Muscle of back (tissue), 11 donors: ENCODE results near the gene AFTPH. TPM values are rescaled to one million over a fixed set of nuclear protein-coding genes. Genes with fewer than 3 reads are reported as not detected.
"Not testable (repeated sequence)": the region's sequence is repeated elsewhere in the genome, so short reads cannot be mapped to it uniquely, and the experiment has no call there.

Experiments used
- DNase-seq, 3 donors: peaks; one replicate each; pipeline versions ENCODE4 v3.0.0 to v3.0.0-alpha.2; 2013
- polyA plus RNA-seq, 10 donors: library from polyadenylated mRNA; unstranded; fragments of 120-200 nt; gene quantifications; one replicate each; pipeline ENCODE4 v1.2.1, GENCODE V29; 2013; ENCODE audit not compliant: insufficient read length in 10 of 10

AFTPH gene
- polyA plus RNA-seq, 10 donors: 15.3 to 25.4 (median 20.8) TPM

- no peak for DNase-seq
These were observed 30.3 kb upstream of the AFTPH start for GRCh38 chr2:64493788-64494187.

- no peak for DNase-seq
These were observed 25.7 kb upstream of the AFTPH start for GRCh38 chr2:64498438-64498837.

DNA sequence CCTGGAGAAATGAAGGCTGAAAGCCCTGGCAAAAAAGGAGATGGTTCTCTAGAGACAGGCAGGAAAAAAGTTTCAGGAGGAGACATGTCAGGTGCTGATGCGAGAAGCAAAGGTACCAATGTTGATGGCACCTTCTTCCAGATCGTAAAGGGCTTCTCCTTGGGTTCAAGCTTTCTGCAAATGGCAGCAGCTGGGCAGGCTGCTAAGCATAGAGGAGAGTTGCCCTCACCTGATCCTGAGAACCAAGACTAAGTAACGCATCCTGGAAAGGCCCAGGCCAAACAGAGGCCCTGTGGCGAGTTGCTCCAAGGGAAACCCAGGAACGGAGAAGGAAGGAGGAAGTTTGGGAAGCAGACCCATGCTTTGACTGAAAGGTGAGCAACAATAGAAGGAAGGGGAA is 23.6 kb upstream of the AFTPH start:
- DNase-seq: no peak

DNA sequence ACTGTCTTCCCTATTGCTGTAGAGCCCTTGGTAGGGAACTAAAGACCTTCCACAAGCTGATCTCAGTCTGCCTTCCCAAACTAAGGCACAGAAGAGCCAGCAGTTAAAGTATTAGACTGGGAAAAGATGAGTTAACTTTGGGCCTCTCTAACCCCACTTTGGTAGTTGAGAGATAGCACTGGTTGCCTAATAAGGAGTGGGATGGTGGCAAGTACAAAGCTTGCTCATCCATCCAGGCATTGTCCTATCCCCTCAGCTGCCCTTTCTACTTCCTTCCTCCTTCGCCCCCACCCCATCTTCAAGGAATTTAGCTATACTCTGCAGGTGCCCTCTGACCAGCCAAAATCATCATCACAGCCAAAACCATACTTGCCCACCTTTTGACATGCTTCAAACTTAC is 22.2 kb upstream of the AFTPH start:
- no peak for DNase-seq

DNA sequence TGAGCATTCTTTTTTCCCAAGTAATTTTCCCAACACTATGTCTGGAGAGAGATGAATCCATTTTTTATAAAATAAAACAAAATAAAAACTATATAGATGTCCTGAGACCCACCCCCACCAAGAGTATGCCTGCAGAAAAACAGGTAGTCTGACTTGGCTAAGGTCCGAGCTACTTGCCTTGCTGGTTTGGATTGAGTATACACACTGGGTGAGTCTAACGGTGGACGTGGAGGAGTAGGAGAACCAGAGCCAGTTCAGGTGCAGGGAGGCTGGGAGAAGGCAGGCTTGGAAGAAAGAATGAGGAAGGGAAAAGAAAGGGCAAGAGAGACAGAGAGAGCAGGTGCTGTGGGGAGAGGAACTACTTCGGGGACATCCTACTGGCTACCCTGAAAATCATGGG is 21.3 kb upstream of the AFTPH start:
- no peak for DNase-seq

GRCh38 chr2:64504774-64505720 is 19.1 kb upstream of the AFTPH start:
- no peak for DNase-seq

DNA sequence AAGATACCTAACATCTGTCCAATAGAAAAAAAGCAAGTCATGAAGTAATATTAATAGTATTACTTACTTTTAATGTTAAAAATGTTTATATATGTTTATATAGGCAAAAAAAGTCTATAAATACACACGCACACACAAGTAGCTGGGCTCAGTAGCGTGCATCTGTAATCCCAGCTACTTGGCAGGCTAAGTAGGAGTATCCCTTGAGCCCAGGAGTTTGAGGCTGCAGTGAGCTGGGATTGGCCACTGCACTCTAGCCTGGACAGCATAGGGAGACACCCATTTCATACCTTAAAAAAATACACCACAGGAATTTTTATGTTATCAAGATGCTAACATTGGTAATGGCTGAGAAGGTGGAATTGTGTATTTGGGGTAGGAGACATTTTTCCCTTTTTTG is 17.4 kb upstream of the AFTPH start:
- peak in 1 of 3 donors; percentile 48 for DNase-seq

DNA sequence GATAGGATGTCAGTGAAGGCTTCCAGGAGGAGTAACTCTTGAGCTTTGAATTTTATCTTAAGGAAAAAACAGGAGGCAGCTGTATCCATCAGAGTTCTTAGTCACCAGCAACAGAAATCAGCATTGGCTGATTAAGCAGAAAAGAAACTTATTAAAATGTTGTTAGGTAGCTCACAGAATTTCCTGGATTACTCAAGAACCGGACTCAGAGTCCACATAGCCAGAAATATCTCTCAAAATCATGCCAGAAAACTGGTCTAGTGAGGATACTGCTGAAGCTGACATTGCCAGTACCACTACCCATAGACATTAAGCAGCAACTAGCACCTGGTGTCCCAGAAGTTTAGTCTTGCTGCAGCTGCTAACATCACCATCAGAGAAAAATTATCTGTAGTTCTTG is 10.1 kb upstream of the AFTPH start:
- DNase-seq: no peak

GRCh38 chr2:64515086-64515485 is 9.0 kb upstream of the AFTPH start:
- no peak for DNase-seq

- no peak for DNase-seq
These were observed 7.2 kb upstream of the AFTPH start for GRCh38 chr2:64516651-64517510.

DNA sequence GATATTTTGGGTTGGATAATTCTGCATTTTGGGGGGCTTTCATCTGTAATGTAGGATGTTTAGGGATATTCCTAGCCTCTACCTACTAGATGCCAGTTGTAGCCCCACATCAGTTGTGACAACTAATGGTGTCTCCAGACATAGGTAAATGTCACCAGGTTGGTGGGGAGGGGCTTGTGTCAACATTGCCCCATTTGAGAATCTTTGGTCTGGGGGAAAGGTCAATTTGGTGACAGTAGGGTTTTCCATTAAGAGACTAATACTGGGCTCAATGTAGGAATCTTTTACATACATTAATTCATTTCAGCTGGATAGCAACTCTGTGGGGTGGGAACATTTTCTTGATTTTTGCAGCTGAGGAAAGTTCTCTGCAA is 6.6 kb upstream of the AFTPH start:
- no peak for DNase-seq

DNA sequence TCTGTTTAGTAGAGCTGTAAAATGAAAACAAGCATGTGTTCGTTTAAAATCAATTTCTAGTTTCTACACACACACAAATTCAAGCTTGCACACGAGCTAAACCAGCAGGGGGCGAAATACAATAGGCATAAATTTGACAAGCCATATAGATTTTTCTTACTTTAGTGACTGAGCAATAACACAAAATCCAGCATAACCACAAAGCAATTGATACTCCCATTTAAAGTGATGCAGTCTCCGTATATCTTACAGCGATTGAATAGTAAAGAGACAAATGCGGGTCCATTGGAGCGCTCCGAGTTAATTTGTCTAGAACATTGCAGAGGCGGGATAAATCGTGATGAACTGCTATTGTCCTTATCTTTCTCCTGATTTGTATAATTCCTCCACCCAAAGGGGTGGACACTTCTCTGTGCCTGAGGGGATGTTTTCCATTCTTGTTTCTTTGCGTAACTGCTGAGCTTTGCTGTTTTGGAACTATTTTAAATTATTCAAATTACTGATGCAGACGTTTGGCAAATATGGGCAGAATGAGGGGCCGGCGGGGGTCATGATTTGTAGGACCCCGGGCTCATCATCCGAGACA is 1.2 kb upstream of the AFTPH start:
- DNase-seq: peak; percentile 85 to 93 (median 90)

DNA sequence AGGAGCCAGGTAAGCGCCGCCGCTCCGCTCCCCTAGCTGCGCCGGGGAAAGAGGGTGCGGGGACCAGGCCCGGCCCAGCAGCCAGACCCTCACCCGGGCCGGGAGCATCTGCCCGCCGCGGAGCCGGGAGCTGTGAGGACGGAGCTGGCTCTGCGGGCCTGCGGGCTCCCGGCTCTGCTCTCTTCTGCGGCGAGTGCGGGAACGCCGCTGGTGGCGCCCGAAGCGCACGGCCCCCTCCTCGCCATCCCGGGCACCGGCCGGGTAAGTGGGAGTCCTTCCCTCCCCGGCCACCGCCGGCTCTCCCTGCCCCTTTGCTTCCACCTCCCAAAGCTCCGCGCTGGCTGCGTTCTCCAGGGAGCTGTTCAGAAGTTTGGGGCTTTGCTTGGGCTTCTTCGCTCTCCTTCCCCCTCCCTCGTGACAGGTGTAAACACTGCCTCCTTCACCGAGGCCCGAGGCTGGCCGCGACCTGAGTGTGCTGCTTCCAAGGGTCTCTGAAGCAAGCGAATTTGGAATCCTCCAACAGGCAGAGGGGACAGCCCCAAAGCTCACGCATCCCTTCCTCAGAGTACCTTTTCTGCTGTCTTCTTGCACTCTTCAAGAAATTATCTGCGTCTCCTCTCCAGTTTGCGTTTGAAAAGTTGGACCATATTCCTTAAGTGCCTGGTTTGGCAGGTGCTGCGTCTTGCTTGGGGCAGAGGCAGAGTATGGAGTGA is 632 bp downstream of the AFTPH start:
- DNase-seq: peak in 2 of 3 donors; percentile 13 to 28

- peak in 2 of 3 donors; percentile 10 to 25 for DNase-seq
These were observed 1.1 kb downstream of the AFTPH start for GRCh38 chr2:64525317-64525613.

DNA sequence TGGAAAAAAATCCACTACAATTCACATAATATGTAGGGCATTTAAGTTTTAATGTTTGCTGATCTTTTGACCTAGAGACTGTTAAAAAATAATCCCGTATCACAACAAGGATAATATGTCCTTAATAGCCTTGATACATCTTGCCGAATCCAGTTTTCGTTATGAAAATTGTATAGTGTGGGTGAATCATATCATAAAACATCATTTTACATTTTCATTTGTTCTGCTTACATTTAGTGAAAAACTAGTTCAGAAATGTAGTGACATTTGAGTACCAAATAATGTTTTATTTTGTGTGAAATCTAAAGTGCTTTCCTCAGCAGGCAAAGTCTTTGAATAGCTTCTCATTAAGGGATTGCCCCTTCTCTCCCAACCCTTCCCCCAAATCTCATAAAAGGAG is 1.9 kb downstream of the AFTPH start:
- no peak for DNase-seq

DNA sequence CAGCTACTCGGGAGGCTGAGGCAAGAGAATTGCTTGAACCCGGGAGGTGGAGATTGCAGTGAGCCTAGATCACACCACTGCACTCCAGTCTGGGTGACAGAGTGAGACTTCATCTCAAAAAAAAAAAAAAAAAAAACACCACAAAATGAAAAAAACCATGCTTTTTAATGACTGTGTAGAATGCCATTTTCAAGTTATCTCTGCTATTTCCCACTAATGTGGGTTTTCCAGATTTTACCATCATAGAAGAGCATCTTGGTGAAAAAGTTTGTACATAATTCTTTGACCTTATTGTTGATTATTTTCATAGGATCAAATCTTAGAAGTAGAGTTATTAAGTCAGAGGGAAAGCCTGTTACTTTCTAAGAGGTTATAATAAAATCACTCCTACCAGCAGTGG is 6.8 kb downstream of the AFTPH start:
- DNase-seq: not testable (repeated sequence)

- no peak for DNase-seq
These were observed 7.9 kb downstream of the AFTPH start for GRCh38 chr2:64532030-64532429.

DNA sequence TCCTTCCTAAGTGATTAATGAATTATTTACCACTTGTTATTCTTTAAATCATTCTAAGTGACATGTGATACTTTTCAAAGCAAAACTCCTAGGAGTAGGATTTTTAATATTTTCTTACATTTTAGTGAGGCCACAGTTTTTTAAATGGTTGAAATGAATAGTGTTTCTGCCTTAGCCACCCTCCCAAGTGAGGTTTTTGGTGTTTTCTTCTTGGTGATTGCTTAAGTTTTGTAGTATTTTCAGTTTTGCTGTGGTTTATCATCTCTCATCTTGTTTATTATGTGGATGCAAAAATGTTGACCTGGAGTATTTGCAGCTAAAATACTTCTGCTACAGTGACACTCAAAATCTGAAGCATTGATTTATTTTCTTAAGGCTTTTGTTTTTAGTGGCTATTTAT is 9.8 kb downstream of the AFTPH start:
- no peak for DNase-seq

- DNase-seq: no peak
These were observed 10.2 kb downstream of the AFTPH start for GRCh38 chr2:64534363-64534762.

DNA sequence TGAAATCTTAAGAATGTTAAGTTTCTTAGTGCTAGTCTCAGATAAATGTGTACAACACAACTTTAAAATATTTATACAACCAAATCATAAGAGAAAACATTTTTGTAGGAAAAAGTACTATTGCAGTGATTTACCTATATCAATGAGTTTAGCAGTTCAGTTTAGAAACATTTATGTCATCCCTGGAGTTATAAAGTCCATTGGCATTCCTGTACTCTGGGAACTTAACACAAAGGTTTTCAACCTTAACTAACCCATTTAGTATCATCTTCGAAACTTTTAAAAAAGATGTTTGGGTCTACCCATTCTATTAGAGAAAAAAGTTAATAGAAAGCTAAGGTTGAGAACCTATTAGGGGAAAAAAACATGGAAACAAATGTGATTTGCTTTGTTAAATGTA is 10.9 kb downstream of the AFTPH start:
- no peak for DNase-seq

- peak in 1 of 3 donors; percentile 25 for DNase-seq
These were observed 13.9 kb downstream of the AFTPH start for GRCh38 chr2:64537991-64538390.
